HUES64 (cell line): ENCODE data around the gene GADD45G.

Source experiments
- H3K27ac ChIP-seq: 2 replicates; pipeline ENCODE4 v1.7.0; 2013; ENCODE audit warnings: low read depth, low read length, inconsistent platforms
- H3K27me3 ChIP-seq: 2 replicates; pipeline ENCODE4 v1.6.1; 2013; ENCODE audit warnings: mild to moderate bottlenecking, low read length; ENCODE audit not compliant: insufficient read depth
- H3K36me3 ChIP-seq: 2 replicates; pipeline ENCODE4 v1.6.1; 2013; ENCODE audit warnings: mild to moderate bottlenecking, low read length; ENCODE audit not compliant: insufficient read depth
- H3K4me1 ChIP-seq: 2 replicates; pipeline ENCODE4 v1.6.1; 2013; ENCODE audit warnings: mild to moderate bottlenecking, low read length, moderate library complexity; ENCODE audit not compliant: insufficient read depth
- H3K4me3 ChIP-seq: 2 replicates; pipeline ENCODE4 v1.5.1; 2013; ENCODE audit warnings: mild to moderate bottlenecking, low read length, moderate library complexity
- H3K9ac ChIP-seq: 2 replicates; pipeline ENCODE4 v1.6.1; 2013; ENCODE audit warnings: mild to moderate bottlenecking, low read depth, low read length
- H3K9me3 ChIP-seq: 2 replicates; pipeline ENCODE4 v1.6.1; 2013; ENCODE audit warnings: low read depth, low read length; ENCODE audit not compliant: insufficient read depth
- WGBS: fragments of 150-250, 120-280 bp; methylation state at CpG from one replicate; pipeline ENCODE4 v1.1.7; 2013; ENCODE audit warnings: missing lambda C conversion rate; 5-methylcytosine and 5-hydroxymethylcytosine counted together

Gene GADD45G

DNA sequence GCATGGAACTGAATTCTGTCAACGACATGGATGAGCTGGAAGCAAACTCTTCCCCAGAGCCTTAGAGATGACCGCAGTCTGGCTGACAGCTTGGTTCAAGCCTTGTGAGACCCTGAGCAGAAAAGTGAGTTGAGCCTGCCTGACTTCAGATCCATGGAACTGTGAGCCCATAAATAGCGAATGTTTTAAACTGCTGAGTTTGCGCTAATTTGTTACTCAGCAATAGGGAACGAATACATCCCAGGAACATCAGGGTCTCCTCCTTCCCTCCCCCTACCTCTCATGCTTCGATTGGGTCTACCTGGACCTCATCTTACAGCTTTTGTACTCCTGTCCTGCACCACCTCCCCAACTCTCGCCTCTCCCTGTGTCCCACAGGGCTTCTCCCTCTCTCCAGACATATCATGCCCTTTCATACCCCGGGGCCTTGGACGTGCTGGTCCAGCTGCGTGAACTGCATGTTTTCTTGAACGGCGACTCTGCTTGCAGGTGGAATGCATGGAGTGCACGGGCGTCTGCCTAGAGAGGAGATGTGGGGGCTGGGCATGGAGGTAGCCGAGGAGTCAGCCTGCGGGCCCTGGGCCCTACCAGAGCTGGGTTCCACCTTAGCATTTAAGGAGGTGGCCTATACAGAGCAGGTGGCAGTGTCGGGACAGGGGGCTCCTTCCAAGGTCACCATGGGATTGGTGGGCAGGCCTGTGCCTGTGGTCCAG, 7.9 kb downstream of the GADD45G start:
- no peaks in the 10 kb centered on the region for H3K36me3 ChIP-seq
- H3K9me3 ChIP-seq, result no peaks in the 10 kb centered on the region
- H3K27ac ChIP-seq, result no peak overlapping the region
- no peak overlapping the region for H3K4me3 ChIP-seq
- WGBS, result 95% methylated on average over 17 of the region's 17 CpGs
- no peaks in the 10 kb centered on the region for H3K4me1 ChIP-seq
- peaks cover 36% of the 10 kb centered on the region for H3K27me3 ChIP-seq
- no peak overlapping the region for H3K9ac ChIP-seq

DNA sequence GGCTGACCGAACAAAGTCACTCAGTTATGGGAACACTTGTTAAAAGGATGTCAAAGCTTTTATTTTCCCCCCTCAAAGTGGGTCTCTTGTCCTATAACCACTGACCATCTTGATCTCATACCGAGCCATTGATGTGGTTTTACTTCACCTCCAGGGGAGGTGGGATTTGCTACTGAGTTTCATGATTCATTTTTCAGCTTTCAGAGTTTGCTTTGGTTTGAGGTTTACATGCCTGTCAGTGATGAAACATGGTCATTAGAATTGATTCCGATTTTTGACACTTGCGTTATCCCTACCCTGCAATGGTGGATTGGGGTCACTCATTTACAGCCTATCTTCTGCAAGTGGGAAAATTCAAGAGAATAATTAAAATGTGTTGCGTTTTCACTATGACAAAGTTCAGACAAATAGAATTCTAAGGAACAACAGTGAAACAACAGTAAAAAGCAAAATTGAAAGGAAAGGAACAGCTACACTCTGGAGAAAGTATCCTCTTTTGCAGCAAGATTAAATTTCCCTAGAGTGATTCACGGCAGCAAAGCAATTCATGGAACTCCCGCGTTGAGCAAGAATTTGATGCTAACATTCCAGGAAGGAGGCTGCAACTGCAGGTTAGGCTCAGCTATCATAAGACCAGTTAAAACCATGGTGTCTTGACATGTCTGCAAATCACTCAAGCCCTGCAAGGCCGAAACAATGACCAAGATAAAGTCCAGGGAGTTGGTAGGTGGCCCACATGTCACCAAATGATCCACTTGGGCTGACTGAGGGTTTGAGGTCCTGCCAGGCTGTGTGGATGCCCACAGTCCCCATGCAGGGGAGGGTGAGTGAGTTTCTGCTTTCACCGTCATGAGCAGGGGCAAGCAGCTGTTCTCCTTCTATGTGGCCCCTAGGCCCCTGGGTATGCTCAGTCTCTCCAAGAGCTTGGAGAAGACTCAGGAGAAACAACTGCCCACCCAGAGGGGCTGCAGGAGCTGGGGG, 9.4 kb downstream of the GADD45G start:
- Histone ChIP-seq H3K9ac (no peak overlapping the region), H3K36me3 (no peaks in the 10 kb centered on the region), H3K27me3 (peaks cover 22% of the 10 kb centered on the region; the same call in 1 of the 2 replicates), H3K4me1 (peaks cover 4% of the 10 kb centered on the region; the same call in 1 of the 2 replicates), H3K27ac (no peak overlapping the region), H3K9me3 (no peaks in the 10 kb centered on the region), H3K4me3 (no peak overlapping the region)
- WGBS, result 92% methylated on average over 10 of the region's 10 CpGs

DNA sequence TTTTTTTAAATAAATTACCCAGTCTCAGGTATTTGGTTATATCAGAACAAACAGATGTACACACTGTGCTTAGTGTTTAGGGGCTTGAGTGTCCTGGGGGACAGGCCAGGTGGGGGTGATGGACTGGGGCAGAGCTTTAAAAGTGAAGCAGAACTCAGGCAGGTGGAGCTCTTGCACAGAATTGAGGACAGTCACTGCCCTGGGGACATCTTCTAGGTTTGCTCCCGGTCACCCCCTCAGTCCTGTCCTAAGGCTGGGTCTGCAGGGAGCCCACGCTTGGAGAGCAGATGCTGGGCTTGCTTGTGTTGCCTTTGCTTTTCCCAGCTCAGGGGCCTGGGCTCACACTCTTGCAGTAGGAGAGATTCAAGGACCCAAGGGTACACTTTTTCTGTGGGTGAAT, 10.8 kb downstream of the GADD45G start:
- H3K9ac ChIP-seq, result no peak overlapping the region
- H3K36me3 ChIP-seq, result no peaks in the 10 kb centered on the region
- H3K4me1 ChIP-seq, result peaks cover 9% of the 10 kb centered on the region; the same call in 1 of the 2 replicates
- no peaks in the 10 kb centered on the region for H3K9me3 ChIP-seq
- no peak overlapping the region for H3K4me3 ChIP-seq
- 86% methylated on average over 2 of the region's 2 CpGs for WGBS
- no peak overlapping the region for H3K27ac ChIP-seq
- peaks cover 10% of the 10 kb centered on the region; the same call in 1 of the 2 replicates for H3K27me3 ChIP-seq

DNA sequence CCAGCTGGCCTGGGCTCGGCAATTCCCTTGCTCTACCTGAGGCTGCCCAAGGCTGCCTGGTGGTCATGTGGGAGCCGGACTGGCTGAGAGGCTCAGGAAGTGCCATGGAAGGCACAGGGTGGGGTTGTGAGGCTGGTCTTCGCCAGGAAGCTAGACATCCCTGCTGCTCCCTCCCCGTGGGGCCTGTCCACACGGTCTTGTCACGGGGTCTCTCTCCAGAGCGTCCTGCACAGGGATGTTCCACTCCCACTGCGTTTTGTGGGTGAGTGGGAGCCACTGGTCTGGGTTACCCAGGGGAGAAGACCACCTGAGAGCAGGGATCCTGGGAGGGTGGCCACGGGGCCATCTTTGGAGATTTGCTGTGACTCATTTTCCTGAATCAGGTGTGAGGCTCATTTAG, 11.6 kb downstream of the GADD45G start:
- no peak overlapping the region for H3K4me3 ChIP-seq
- no peak overlapping the region for H3K27ac ChIP-seq
- H3K9ac ChIP-seq, result no peak overlapping the region
- 91% methylated on average over 9 of the region's 9 CpGs for WGBS
- no peaks in the 10 kb centered on the region for H3K36me3 ChIP-seq
- H3K4me1 ChIP-seq, result peaks cover 9% of the 10 kb centered on the region; the same call in 1 of the 2 replicates
- peaks cover 8% of the 10 kb centered on the region; the same call in 1 of the 2 replicates for H3K27me3 ChIP-seq
- no peaks in the 10 kb centered on the region for H3K9me3 ChIP-seq

DNA sequence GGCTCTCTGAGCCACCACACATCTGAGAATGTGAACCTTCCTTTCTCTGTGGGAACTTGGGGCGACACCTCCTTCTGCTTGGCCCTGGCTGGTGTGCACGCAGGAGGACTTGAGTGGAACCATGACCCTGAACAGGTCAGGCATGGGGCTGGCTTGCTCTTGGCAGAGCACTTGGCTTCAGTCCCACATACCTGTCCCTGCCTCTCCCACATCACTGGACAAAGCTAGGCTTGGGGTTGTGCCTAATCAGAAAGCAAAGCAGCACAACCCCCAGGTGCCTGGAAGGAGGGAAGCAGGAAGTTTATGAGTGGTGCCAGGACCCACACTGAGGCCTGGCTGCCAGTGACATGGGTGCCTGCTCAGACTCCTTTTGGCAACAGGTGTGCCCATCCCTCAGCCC, 13.2 kb downstream of the GADD45G start:
- no peak overlapping the region for H3K27ac ChIP-seq
- no peaks in the 10 kb centered on the region for H3K36me3 ChIP-seq
- no peak overlapping the region for H3K9ac ChIP-seq
- peaks cover 8% of the 10 kb centered on the region; the same call in 1 of the 2 replicates for H3K27me3 ChIP-seq
- 91% methylated on average over 2 of the region's 2 CpGs for WGBS
- H3K4me1 ChIP-seq, result peaks cover 9% of the 10 kb centered on the region; the same call in 1 of the 2 replicates
- H3K4me3 ChIP-seq, result no peak overlapping the region
- H3K9me3 ChIP-seq, result no peaks in the 10 kb centered on the region

DNA sequence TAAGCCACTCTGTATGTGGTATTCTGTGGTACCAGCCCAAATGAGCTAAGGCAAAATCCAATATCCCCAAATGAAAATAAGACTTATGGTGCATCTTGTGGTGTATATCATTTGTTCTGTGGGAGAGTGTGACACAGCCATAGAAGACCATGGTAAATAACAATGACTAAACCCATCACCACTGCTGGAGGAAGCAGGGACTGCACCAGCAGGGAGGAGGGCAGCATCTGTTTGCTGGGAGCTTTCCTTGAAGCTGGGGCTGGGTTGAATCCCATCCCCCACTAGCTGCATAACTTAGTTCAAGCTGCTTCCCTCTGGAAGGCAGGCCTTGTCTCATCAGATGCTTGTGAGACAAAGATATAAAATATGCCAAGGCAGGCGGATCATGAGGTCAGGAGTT, 14.2 kb downstream of the GADD45G start:
- Histone ChIP-seq H3K36me3 (no peaks in the 10 kb centered on the region), H3K27me3 (peaks cover 8% of the 10 kb centered on the region; the same call in 1 of the 2 replicates), H3K27ac (no peak overlapping the region), H3K4me1 (peaks cover 9% of the 10 kb centered on the region; the same call in 1 of the 2 replicates), H3K4me3 (no peak overlapping the region), H3K9ac (no peak overlapping the region), H3K9me3 (no peaks in the 10 kb centered on the region)
- 80% methylated on average over 1 of the region's 1 CpG for WGBS

DNA sequence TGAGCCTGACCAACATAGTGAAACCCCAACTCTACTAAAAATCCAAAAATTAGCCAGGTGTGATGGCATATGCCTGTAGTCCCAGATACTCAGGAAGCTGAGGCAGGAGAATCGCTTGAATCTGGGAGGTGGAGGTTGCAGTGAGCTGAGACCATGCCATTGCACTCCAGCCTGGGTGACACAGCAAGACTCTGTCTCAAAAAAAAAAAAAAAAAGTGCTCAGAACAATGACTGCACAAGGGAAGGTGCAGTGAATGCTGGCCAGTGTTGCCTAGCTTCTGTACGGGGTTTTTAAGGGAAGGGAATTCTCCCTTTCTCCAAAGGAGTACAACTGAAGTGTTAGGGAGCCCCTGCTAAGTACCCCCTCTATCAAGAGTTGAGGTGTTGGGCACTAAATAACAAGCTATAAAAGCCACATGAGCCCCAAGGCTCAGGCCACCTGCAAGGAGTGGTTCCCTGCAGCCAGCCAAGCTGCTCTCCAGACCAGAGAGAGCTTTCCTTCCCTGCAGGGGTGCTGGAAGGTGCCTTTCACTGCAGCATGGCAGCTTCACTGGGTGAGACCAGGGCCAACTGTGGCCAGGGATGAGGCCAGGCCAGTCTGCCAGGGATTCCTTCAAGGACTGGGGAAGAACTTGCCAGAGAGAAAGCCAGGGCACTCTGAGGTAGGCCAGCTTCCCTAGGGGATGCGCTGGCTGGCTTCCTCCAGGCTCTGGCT, 14.8 kb downstream of the GADD45G start:
- Histone ChIP-seq H3K27me3 (peaks cover 4% of the 10 kb centered on the region; the same call in 1 of the 2 replicates), H3K4me3 (no peak overlapping the region), H3K27ac (no peak overlapping the region), H3K4me1 (peaks cover 9% of the 10 kb centered on the region; the same call in 1 of the 2 replicates), H3K9ac (no peak overlapping the region), H3K9me3 (no peaks in the 10 kb centered on the region), H3K36me3 (no peaks in the 10 kb centered on the region)
- WGBS, result 92% methylated on average over 2 of the region's 3 CpGs

DNA sequence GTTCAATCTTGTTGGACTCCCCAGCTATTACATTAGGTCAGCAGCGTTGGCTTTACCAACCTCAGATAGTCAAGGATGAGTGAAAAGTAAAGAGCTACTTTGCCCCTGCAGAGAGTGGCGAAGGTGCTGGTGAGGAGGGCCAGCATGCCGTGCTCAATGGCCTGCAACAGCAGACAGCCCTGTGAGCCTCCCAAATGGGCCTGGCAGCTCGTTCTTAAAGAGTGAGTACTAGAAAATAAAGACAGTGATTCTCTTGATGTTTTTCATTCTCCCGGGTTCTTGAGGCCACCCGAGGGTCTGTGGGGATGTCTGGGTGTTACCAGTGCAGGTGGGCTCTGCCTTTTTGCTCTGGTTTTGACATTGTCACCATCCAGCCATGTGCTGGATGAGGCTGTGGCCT, 16.2 kb downstream of the GADD45G start:
- Histone ChIP-seq H3K9me3 (no peaks in the 10 kb centered on the region), H3K36me3 (no peaks in the 10 kb centered on the region), H3K27ac (no peak overlapping the region), H3K4me3 (no peak overlapping the region), H3K4me1 (peaks cover 9% of the 10 kb centered on the region; the same call in 1 of the 2 replicates), H3K27me3 (0 out of 2 replicates have a peak, but pooled peaks cover 3% of the 10 kb centered on the region), H3K9ac (no peak overlapping the region)
- 92% methylated on average over 6 of the region's 6 CpGs for WGBS

DNA sequence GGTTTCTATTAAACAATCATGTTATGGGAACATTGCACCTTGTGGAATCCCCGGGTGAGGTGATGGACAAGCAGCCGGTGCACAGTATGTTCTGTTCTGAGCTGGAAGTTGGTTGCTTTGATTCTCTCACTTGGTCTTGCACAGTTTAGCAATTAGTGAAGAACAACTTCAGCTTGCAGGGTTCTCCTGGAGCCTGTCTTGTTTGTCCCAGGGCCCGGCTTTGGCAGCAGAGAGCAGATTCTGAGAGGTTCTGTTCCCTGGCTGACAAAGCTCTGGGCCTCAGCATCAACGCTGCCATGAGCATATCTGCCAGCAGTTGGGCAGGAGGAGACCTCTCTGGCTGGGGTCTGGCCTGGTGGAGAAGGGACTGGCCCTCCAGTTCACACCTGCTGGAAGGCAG, 16.9 kb downstream of the GADD45G start:
- no peaks in the 10 kb centered on the region for H3K36me3 ChIP-seq
- no peaks in the 10 kb centered on the region for H3K9me3 ChIP-seq
- 0 out of 2 replicates have a peak, but pooled peaks cover 5% of the 10 kb centered on the region for H3K27me3 ChIP-seq
- H3K4me1 ChIP-seq, result peaks cover 9% of the 10 kb centered on the region; the same call in 1 of the 2 replicates
- 92% methylated on average over 4 of the region's 4 CpGs for WGBS
- H3K4me3 ChIP-seq, result no peak overlapping the region
- H3K27ac ChIP-seq, result no peak overlapping the region
- no peak overlapping the region for H3K9ac ChIP-seq

DNA sequence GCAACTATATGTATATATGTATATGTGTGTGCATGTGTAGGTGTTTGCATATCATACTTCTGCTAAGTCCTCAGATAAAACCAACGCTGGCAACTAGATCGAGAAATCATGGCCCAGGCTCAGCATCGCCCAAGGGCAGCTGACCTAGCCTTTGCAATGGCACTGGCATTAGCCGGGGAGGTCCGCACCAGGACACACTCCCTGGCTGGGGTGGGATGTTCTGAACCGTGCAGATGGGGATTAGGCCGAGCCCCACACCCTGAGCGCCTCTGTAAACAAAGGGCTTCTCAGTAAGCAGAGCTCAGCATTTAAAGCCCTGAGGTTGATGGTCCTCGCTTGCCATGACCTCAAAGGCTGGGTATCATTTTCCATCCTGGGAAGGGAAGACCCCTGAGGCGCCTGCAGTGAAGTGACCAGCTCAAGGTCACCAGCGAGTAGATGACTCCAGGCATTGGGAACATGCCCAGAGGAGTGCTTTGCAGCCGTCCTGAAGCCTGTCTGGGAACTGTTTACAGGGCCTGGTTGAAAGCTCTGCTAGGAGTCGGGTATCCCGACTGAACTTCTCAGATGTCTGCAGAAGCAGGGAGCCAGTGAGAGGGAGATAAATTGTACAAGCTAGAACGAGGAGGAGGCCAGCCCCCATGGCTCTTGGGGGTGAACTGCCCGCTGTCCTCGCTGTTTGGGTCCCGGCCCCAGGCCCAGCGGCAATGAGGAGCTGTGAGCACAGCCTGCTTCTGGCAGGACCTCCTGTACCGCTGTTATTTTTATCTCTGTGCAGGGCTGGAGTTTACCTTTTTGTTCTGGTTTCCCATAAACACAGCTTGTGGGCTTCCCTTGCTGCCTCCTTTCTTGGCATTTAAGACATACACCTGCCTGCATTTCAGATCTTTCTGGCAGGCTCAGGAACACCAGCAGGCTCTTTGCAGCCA, 18.4 kb downstream of the GADD45G start:
- H3K27ac ChIP-seq, result no peak overlapping the region
- no peaks in the 10 kb centered on the region for H3K9me3 ChIP-seq
- H3K4me1 ChIP-seq, result peaks cover 9% of the 10 kb centered on the region; the same call in 1 of the 2 replicates
- no peak overlapping the region for H3K9ac ChIP-seq
- WGBS, result 88% methylated on average over 20 of the region's 20 CpGs
- H3K36me3 ChIP-seq, result no peaks in the 10 kb centered on the region
- no peak overlapping the region for H3K4me3 ChIP-seq
- H3K27me3 ChIP-seq, result 0 out of 2 replicates have a peak, but pooled peaks cover 5% of the 10 kb centered on the region
